Left lung (tissue), 10 donors: ENCODE data around the gene VGLL2. TPM values are rescaled to one million over a fixed set of nuclear protein-coding genes. Genes with fewer than 3 reads are reported as not detected.

Source experiments
- ATAC-seq: fragments of 200-7000 bp; cut with Tn5 transposase; one replicate; pipeline ENCODE4 v1.9.1; 2020; ENCODE audit warnings: moderate library complexity
- DNase-seq, 4 donors: peaks; one replicate each; pipeline ENCODE4 v3.0.0-alpha.2; 2013 to 2020
- H3K27ac ChIP-seq, 2 donors: fragments of 200-600 bp; sonication (generic) in 1 of 2; one replicate each; pipeline versions ENCODE4 v1.5.0 to v1.8.0; 2020 to 2021
- H3K27me3 ChIP-seq, 2 donors: fragments of 200-600 bp; sonication (generic) in 1 of 2; one replicate each; pipeline versions ENCODE4 v1.5.0 to v1.8.0; 2020 to 2021
- H3K36me3 ChIP-seq, 2 donors: fragments of 200-600 bp; sonication (generic) in 1 of 2; one replicate each; pipeline versions ENCODE4 v1.5.0 to v1.8.0; 2020 to 2021
- H3K4me1 ChIP-seq, 2 donors: fragments of 200-600 bp; one replicate each; pipeline ENCODE4 v1.8.0; 2021
- H3K4me3 ChIP-seq, 2 donors: fragments of 200-600 bp; sonication (generic) in 1 of 2; one replicate each; pipeline versions ENCODE4 v1.5.0 to v1.8.0; 2020 to 2021; ENCODE audit warnings: mild to moderate bottlenecking in 1 of 2
- H3K9me3 ChIP-seq, 2 donors: fragments of 200-600 bp; sonication (generic) in 1 of 2; one replicate each; pipeline versions ENCODE4 v1.5.0 to v1.8.0; 2020 to 2021
- intact Hi-C, 2 donors: fragments of 100-400 bp; cut with DNase I; formaldehyde crosslinking; loops; one replicate each; pipeline versions ENCODE4 v1.11.2 to v1.14.2; 2022
- polyA plus RNA-seq, 6 donors: library from polyadenylated mRNA; unstranded; fragments of 120-200 nt; gene quantifications; one replicate each; pipeline ENCODE4 v1.2.1, GENCODE V29; 2013; ENCODE audit not compliant: insufficient read length in 6 of 6
- total RNA-seq, 2 donors: library from RNA; stranded (reverse); fragmentation: NEBNext Ultra II Directional; extraction: Animal tissue kit (Norgen Biotek cat#: 25700); gene quantifications; one replicate each; pipeline ENCODE4 v1.2.1, GENCODE V29; 2021
- TF ChIP-seq, protein P1 (sequence below), 2 donors: fragments of 200-600 bp; sonication (generic) in 1 of 2; IDR thresholded peaks; one replicate each; pipeline versions ENCODE4 v1.5.0 to v1.8.0; 2021; ENCODE audit warnings: antibody characterized with exemption in 2 of 2
- donor health status: DM: no; HTN: yes; CAD: no.
- donor health status: DM: no; HTN: no; CAD: no.

Gene VGLL2
- total and polyA plus RNA-seq, 8 donors: not detected

DNA sequence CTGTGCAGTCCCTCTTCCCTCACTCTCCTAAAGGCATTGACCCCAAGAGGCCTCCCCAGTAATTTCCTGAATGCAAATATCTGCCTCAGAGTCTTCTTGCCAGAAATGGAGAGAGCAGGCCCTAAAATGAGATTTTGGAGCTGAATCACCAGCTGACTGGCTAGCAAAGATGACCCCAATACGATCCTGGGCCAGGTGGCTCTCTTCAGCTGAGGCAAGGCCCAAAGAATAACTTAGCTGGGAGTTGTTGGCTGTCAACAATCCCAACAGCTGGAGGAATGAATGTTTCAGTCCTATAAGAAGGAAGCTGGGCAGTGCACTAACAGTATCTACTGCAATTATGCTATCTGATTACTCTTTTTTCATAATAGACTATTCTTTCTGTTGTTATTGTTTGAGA, 37.2 kb upstream of the VGLL2 start:
- ATAC-seq (no peak), DNase-seq (no peak)
- Histone ChIP-seq H3K36me3 (no peaks in the 10 kb centered on the region), H3K9me3 (peaks cover 0 to 6% of the 10 kb centered on the region in 2 donors), H3K4me1 (no peaks in the 10 kb centered on the region), H3K27me3 (no peaks in the 10 kb centered on the region), H3K27ac (no peak overlapping the region), H3K4me3 (no peak overlapping the region)
- TF ChIP-seq, protein P1, sequence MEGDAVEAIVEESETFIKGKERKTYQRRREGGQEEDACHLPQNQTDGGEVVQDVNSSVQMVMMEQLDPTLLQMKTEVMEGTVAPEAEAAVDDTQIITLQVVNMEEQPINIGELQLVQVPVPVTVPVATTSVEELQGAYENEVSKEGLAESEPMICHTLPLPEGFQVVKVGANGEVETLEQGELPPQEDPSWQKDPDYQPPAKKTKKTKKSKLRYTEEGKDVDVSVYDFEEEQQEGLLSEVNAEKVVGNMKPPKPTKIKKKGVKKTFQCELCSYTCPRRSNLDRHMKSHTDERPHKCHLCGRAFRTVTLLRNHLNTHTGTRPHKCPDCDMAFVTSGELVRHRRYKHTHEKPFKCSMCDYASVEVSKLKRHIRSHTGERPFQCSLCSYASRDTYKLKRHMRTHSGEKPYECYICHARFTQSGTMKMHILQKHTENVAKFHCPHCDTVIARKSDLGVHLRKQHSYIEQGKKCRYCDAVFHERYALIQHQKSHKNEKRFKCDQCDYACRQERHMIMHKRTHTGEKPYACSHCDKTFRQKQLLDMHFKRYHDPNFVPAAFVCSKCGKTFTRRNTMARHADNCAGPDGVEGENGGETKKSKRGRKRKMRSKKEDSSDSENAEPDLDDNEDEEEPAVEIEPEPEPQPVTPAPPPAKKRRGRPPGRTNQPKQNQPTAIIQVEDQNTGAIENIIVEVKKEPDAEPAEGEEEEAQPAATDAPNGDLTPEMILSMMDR (IDR thresholded peaks at IDR 0.05): no peak
- intact Hi-C loops: no loop called here

DNA sequence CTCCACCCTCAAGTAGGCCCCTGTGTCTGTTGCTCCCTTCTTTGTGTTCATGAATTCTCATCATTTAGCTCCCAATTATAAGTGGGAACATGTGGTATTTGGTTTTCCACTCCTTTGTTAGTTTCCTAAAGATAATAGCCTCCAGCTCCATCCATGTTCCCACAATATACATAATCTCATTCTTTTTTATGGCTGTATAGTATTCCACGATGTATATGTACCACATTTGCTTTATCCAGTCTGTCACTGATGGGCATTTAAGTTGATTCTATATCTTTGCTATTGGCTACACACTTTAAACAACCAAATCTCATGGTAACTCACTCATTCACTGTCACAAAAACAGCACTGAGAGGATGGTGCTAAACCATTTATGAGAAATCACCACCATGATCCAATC, 35.5 kb upstream of the VGLL2 start:
- Histone ChIP-seq H3K36me3 (no peaks in the 10 kb centered on the region), H3K27ac (no peak overlapping the region), H3K27me3 (no peaks in the 10 kb centered on the region), H3K4me3 (no peak overlapping the region), H3K4me1 (no peaks in the 10 kb centered on the region), H3K9me3 (peaks cover 0 to 6% of the 10 kb centered on the region in 2 donors)
- ATAC-seq: no peak
- TF ChIP-seq, protein P1 (IDR thresholded peaks at IDR 0.05): no peak
- DNase-seq: no peak
- intact Hi-C loops: no loop called here

DNA sequence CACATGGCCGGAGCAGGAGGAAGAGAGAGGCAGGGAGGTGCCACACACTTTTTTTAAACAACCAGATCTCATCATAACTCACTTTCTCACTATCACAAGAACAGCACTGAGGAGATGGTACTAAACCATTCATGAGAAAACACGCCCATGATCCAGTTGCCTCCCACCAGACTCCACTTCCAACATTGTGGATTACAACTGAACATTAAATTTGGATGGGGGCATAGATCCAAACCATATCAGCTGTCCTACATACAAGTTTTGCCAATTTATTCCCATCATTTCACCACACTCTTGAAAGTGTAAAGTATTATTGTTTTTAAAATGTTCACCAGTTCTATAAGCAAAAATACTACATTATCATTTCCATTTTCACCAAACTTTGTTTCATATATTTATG, 33.9 kb upstream of the VGLL2 start:
- Histone ChIP-seq H3K36me3 (no peaks in the 10 kb centered on the region), H3K9me3 (peaks cover 0 to 6% of the 10 kb centered on the region in 2 donors), H3K27ac (no peak overlapping the region), H3K27me3 (no peaks in the 10 kb centered on the region), H3K4me3 (no peak overlapping the region), H3K4me1 (no peaks in the 10 kb centered on the region)
- TF ChIP-seq, protein P1 (IDR thresholded peaks at IDR 0.05): no peak
- no peak for DNase-seq
- intact Hi-C loops: no loop called here
- ATAC-seq: no peak

DNA sequence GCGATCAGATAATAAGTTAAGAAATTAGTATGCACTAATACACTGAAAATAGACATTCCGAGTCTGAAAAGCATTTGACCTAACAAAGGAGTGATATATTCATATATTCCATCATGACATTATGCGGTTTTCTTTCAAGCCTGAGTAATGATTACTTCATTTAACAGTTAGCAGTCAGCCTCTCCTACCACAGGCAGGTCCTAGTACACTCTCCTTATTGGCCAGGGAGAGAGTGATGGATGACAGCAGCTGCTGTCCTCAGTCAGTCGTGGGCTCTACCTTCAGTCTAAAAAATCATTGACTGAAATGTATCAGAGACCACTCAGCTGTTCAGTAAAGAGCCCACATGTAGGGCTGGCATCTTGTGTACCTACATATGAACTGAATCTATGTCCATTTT, 33.2 kb upstream of the VGLL2 start:
- H3K4me3 ChIP-seq: no peak overlapping the region
- no peaks in the 10 kb centered on the region for H3K4me1 ChIP-seq
- intact Hi-C loops: no loop called here
- no peak overlapping the region for H3K27ac ChIP-seq
- no peak for DNase-seq
- no peak for ATAC-seq
- H3K36me3 ChIP-seq: no peaks in the 10 kb centered on the region
- H3K27me3 ChIP-seq: no peaks in the 10 kb centered on the region
- peaks cover 0 to 6% of the 10 kb centered on the region in 2 donors for H3K9me3 ChIP-seq
- TF ChIP-seq, protein P1 (IDR thresholded peaks at IDR 0.05): no peak

GRCh38 chr6:117233145-117233544, 32.2 kb upstream of the VGLL2 start:
- Histone ChIP-seq H3K4me3 (no peak overlapping the region), H3K27ac (no peak overlapping the region), H3K9me3 (peaks cover 0 to 6% of the 10 kb centered on the region in 2 donors), H3K4me1 (no peaks in the 10 kb centered on the region), H3K27me3 (no peaks in the 10 kb centered on the region), H3K36me3 (no peaks in the 10 kb centered on the region)
- ATAC-seq: no peak
- intact Hi-C loops: no loop called here
- DNase-seq: no peak
- TF ChIP-seq, protein P1 (IDR thresholded peaks at IDR 0.05): no peak
